ENCODE results near the gene DSG3.

DSG3 gene

DNA sequence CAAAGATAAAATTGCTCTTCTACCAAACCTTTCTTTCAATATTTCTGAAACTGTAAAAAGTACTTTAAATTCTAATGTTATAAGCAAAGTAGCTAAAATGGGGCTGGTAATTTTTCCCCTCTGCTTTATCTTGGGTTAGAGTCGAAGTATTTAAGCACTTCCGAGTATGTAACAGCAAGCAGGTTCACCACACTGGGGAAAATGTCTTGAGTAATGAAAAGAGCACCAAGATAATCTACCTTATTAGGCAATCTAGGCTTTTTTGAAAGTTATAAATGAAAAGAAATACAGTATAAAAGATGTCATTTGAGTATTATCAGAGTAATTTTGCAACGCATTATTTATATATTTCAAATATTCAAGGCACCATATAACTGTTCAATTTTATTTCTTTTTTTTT lies 687 bp upstream of the DSG3 start:
- H3K36me3 ChIP-seq (ENCODE audit: control insufficient read depth, low read length) = no peaks in the 10 kb centered on the region

DNA sequence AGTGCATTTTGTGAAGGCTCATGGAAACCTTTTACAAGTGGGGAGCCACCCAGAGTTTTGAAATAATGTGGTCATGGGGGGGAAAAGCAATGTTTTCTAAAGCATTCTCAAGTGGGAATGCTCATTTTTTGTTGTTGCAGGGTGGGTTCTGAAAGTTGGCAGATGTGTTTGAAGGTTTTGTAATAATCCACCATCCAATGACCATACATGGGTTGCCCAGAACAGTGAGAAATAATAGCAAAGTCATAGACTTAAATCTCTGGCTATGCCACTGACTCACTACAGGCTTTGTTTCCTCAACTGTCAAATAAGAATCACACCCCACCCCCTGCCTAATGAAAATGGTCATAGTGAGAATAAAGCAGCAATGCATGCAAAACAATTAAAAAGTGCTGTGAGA lies 2.9 kb downstream of the DSG3 start:
- no peaks in the 10 kb centered on the region for H3K27me3 ChIP-seq (ENCODE audit: control insufficient read depth, low read length)
- no peaks in the 10 kb centered on the region for H3K79me2 ChIP-seq (ENCODE audit: control insufficient read depth, low read length)
- no peak overlapping the region for H3K4me3 ChIP-seq (ENCODE audit: low read length)
- no peaks in the 10 kb centered on the region for H3K4me1 ChIP-seq (ENCODE audit: control insufficient read depth, low read length)
- no peak overlapping the region for H3K4me2 ChIP-seq (ENCODE audit: low read length)
- H3K36me3 ChIP-seq (ENCODE audit: control insufficient read depth, low read length) = no peaks in the 10 kb centered on the region
- H3K27ac ChIP-seq (ENCODE audit: low read depth, low read length) = no peak overlapping the region
- no peaks in the 10 kb centered on the region for H3K9me2 ChIP-seq (replicated peaks; ENCODE audit: control insufficient read depth, low read length)
- no peaks in the 10 kb centered on the region for H4K20me1 ChIP-seq (ENCODE audit: control insufficient read depth, insufficient read depth, low read depth, low read length)
- no peaks in the 10 kb centered on the region for H3F3A ChIP-seq (ENCODE audit: control insufficient read depth, insufficient read depth)
- TF ChIP-seq, protein P1, sequence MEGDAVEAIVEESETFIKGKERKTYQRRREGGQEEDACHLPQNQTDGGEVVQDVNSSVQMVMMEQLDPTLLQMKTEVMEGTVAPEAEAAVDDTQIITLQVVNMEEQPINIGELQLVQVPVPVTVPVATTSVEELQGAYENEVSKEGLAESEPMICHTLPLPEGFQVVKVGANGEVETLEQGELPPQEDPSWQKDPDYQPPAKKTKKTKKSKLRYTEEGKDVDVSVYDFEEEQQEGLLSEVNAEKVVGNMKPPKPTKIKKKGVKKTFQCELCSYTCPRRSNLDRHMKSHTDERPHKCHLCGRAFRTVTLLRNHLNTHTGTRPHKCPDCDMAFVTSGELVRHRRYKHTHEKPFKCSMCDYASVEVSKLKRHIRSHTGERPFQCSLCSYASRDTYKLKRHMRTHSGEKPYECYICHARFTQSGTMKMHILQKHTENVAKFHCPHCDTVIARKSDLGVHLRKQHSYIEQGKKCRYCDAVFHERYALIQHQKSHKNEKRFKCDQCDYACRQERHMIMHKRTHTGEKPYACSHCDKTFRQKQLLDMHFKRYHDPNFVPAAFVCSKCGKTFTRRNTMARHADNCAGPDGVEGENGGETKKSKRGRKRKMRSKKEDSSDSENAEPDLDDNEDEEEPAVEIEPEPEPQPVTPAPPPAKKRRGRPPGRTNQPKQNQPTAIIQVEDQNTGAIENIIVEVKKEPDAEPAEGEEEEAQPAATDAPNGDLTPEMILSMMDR (IDR thresholded peaks at IDR 0.05; ENCODE audit: low read depth, low read length, poor library complexity, severe bottlenecking) = no peak
- TF ChIP-seq EZH2phosphoT487 (IDR thresholded peaks at IDR 0.05; ENCODE audit: borderline replicate concordance, low read length) = no peak
- no peaks in the 10 kb centered on the region for H3K9me3 ChIP-seq (ENCODE audit: control insufficient read depth, insufficient read depth, low read length)

More for the DNA sequence above, 687 bp upstream of the DSG3 start:
- Histone ChIP-seq H3K9me2 (replicated peaks; ENCODE audit: control insufficient read depth, low read length) (no peaks in the 10 kb centered on the region), H3K9me3 (ENCODE audit: control insufficient read depth, insufficient read depth, low read length) (no peaks in the 10 kb centered on the region), H3K79me2 (ENCODE audit: control insufficient read depth, low read length) (no peaks in the 10 kb centered on the region), H3K4me3 (ENCODE audit: low read length) (no peak overlapping the region), H3K27ac (ENCODE audit: low read depth, low read length) (no peak overlapping the region), H3K27me3 (ENCODE audit: control insufficient read depth, low read length) (no peaks in the 10 kb centered on the region), H3K4me1 (ENCODE audit: control insufficient read depth, low read length) (no peaks in the 10 kb centered on the region), H3F3A (ENCODE audit: control insufficient read depth, insufficient read depth) (no peaks in the 10 kb centered on the region), H4K20me1 (ENCODE audit: control insufficient read depth, insufficient read depth, low read depth, low read length) (no peaks in the 10 kb centered on the region), H3K4me2 (ENCODE audit: low read length) (no peak overlapping the region)
- TF ChIP-seq, protein P1 (IDR thresholded peaks at IDR 0.05; ENCODE audit: low read depth, low read length, poor library complexity, severe bottlenecking) = no peak
- TF ChIP-seq EZH2phosphoT487 (IDR thresholded peaks at IDR 0.05; ENCODE audit: borderline replicate concordance, low read length) = no peak

- Histone ChIP-seq H3K9me3 (ENCODE audit: control insufficient read depth, insufficient read depth, low read length) (no peaks in the 10 kb centered on the region), H3K4me2 (ENCODE audit: low read length) (no peak overlapping the region), H3K9me2 (replicated peaks; ENCODE audit: control insufficient read depth, low read length) (no peaks in the 10 kb centered on the region), H4K20me1 (ENCODE audit: control insufficient read depth, insufficient read depth, low read depth, low read length) (no peaks in the 10 kb centered on the region), H3K4me3 (ENCODE audit: low read length) (no peak overlapping the region), H3K27ac (ENCODE audit: low read depth, low read length) (no peak overlapping the region), H3F3A (ENCODE audit: control insufficient read depth, insufficient read depth) (no peaks in the 10 kb centered on the region), H3K27me3 (ENCODE audit: control insufficient read depth, low read length) (no peaks in the 10 kb centered on the region), H3K36me3 (ENCODE audit: control insufficient read depth, low read length) (no peaks in the 10 kb centered on the region), H3K4me1 (ENCODE audit: control insufficient read depth, low read length) (no peaks in the 10 kb centered on the region), H3K79me2 (ENCODE audit: control insufficient read depth, low read length) (no peaks in the 10 kb centered on the region)
- TF ChIP-seq EZH2phosphoT487 (IDR thresholded peaks at IDR 0.05; ENCODE audit: borderline replicate concordance, low read length) = no peak
- TF ChIP-seq, protein P1 (IDR thresholded peaks at IDR 0.05; ENCODE audit: low read depth, low read length, poor library complexity, severe bottlenecking) = no peak
These were observed 4.1 kb downstream of the DSG3 start for GRCh38 chr18:31451625-31452024.
